NCI-H526 (cell line): ENCODE results near the gene KCNQ5.
"Not testable (repeated sequence)": the region's sequence is repeated elsewhere in the genome, so short reads cannot be mapped to it uniquely, and the experiment has no call there.

ENCODE experiments used
- DNase-seq, 2 experiments: peaks; one replicate each; lab custom pipeline; 2025; lab: John Stamatoyannopoulos, UW

The KCNQ5 gene

GRCh38 chr6:72621291-72622093 lies at the start of gene KCNQ5:
Gene KCNQ5 (plus strand): TSS chr6:72622064.
- DNase-seq = peak; percentile 7 to 60

GRCh38 chr6:72579865-72580264 lies 42.0 kb upstream of the KCNQ5 start:
- no peak for DNase-seq

DNA sequence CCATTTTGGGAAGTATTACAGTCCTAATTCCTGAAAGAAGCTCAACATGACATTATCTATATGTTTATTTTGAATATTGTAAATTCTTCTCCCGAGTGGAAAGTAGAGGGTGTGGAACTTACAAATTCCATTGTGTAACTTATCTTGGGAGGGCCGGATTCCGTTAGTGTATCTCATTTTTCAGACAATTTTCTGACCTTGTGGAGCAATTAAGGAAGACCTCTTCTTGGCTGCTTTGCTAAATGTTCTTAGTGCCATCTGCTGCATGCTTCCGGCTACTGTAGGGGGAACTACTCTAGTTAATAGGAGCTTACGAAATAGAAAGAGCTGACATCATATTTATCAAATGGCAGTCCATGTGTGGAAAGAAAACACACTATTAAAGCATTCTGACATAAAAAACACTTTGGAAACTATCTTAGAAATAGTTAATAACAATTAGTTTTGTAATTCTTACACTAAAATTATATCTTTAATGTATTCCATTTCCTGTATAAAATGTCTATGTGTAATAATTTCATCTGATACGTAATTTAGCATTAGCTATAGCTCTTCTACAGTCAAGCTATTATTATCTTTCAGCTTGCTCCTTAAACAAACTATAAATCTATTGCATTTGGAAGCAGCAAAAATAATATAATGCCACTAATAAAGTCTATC lies 41.5 kb upstream of the KCNQ5 start:
- DNase-seq = peak; percentile 20 to 58

- DNase-seq = not testable (repeated sequence)
Observed at GRCh38 chr6:72580950-72581349, 40.9 kb upstream of the KCNQ5 start.

- no peak for DNase-seq
Observed at GRCh38 chr6:72588155-72588554, 33.7 kb upstream of the KCNQ5 start.

GRCh38 chr6:72589096-72589495 lies 32.8 kb upstream of the KCNQ5 start:
- no peak for DNase-seq

GRCh38 chr6:72595812-72596211 lies 26.1 kb upstream of the KCNQ5 start:
- no peak for DNase-seq

- DNase-seq = peak in 1 of 2 experiments; percentile 55
Observed at GRCh38 chr6:72616406-72617015, 5.4 kb upstream of the KCNQ5 start.

GRCh38 chr6:72617721-72618120 lies 4.1 kb upstream of the KCNQ5 start:
- DNase-seq = no peak

DNA sequence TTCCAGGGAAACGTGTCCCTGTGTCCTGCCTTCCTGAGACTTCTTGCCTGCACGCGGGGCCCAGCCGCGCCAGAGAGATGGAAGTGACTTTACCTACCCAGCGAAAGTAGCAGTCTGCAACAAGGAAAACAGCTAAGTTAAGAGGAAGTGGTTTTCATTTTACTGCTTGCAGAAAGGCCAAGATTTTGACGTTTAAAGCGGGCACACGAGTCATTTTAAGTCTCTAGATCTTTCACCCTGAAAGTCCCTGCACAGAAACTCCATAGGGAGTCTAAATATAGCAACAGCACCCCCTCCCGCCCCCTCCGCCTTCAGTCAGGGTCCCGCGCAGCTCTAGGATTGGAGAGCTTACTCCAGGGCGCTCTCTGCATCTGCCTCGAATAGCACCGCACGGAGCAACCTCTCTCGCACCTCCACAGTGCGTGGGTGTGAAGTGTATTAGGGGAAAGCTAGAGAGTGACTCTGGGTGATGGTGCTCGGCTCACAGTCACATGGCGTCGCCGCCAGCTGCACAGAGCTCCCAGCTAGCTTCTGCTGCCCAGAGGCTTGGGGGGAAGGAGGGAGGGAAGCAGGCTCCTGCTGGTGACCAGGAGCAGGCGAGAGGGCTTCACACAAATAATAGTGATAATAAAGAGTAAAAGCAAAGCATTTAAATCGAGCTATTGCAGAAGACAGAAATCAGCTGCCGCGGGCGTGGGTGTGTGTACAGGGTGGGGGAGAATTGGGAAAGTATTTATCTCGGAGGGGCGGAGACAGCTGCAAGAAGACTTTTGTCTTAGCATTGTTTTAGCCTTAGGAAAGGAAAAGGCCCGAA lies 1.8 kb upstream of the KCNQ5 start:
- DNase-seq = peak in 1 of 2 experiments; percentile 37

- peak in 1 of 2 experiments; percentile 48 for DNase-seq
Observed at GRCh38 chr6:72620871-72621290, 983 bp upstream of the KCNQ5 start.

- peak; percentile 39 to 79 for DNase-seq
Observed at GRCh38 chr6:72622094-72622940, 453 bp downstream of the KCNQ5 start.

DNA sequence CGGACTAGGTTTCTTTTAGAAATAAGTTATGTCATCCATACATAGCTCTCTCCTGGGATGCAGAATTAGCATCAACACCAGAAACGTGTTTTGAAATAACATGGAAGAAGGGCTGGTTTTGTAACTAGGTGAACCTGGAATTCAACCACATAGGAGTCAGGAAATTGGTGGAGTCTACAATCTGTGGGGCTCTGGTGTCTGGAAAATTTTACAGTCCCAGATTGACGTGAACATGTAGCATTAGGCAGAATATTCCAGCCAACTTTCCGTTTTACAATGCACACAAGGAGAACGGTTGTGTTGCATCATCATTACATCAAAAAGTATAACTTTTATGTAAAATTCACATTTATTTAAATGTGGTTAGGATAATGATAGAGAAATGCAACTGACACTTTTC lies 1.9 kb downstream of the KCNQ5 start:
- no peak for DNase-seq

DNA sequence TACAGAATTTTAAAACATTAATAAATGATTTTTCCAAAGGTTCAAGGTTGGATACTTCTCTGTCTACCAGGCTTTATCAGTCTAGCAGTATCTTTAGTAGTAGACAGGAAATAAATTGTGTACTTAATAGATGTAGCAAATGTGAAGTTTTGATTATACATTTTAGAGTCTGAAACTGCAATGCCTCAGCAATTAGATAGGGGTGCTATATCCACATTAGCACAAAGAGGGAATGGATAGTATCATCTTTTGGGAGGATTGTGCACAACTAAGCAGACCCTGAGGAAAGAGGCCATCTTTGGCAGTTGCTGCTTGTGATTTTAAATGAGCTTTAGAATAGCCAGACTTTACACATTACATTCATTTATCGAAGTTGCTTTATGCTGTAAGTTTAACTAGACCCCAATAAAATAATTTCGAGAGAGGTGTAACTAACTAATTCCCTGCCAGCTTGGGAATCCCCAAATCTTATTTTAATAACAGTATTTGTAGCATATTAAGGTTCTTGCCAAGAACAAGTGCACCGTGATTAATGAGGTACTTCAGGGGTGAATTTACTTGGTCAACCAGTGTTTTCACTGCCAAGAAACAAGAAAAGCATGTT lies 2.8 kb downstream of the KCNQ5 start:
- peak in 1 of 2 experiments; percentile 55 for DNase-seq

- no peak for DNase-seq
Observed at GRCh38 chr6:72626126-72626525, 4.3 kb downstream of the KCNQ5 start.

- DNase-seq = no peak
Observed at GRCh38 chr6:72627539-72627938, 5.7 kb downstream of the KCNQ5 start.

DNA sequence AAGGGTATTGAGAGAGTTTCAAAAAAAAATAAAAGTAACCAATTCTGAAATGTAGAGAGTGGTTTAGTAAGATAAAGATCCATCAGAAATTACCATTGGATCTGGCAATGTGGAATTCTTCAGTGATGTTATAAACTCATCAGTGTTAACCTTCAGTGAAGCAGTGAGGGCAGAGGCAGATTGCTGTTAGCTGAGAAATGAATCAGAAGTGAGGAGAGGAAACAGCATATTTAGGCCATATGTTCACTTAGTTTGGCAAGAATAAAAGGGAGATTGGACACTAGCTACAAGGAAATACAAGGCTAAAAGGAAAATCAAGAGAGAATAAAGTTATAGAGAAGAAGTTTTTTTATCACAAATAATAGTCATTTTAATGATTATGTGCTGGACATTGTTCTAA lies 9.6 kb downstream of the KCNQ5 start:
- no peak for DNase-seq

DNA sequence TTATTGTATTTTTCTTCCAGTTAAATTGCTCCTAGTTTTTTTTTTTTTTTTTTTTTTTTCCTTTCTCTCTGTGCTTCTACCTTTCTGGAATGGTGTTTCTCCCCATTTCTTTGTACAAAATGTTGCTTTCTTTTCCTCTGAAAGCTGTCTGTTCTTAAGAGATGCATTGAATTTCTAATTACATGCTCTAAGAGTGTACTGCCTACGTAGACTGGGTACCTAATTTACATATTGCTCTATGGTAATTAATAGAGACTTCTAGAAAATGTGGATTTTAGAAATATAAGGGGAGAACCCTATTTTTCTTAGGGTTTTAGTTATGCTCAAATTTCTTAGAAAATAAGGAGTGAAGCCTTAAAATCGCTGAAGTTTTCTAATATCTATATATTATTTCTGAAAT lies 13.8 kb downstream of the KCNQ5 start:
- DNase-seq = no peak

GRCh38 chr6:72636215-72636614 lies 14.4 kb downstream of the KCNQ5 start:
- DNase-seq = no peak

- no peak for DNase-seq
Observed at GRCh38 chr6:72636786-72637185, 14.9 kb downstream of the KCNQ5 start.
